Testis (tissue), 3 donors: ENCODE data around the gene ST3GAL5. TPM values are rescaled to one million over a fixed set of nuclear protein-coding genes. Genes with fewer than 3 reads are reported as not detected.

Experiments
- DNase-seq: peaks from one replicate; pipeline ENCODE4 v3.0.0-alpha.2; 2019
- H3K27ac ChIP-seq, 2 donors: fragments of 200-600 bp; sonication (generic); one replicate each; pipeline ENCODE4 v1.5.1; 2019
- H3K27me3 ChIP-seq: fragments of 200-600 bp; sonication (generic); one replicate; pipeline ENCODE4 v1.5.1; 2019
- H3K36me3 ChIP-seq: fragments of 200-600 bp; sonication (generic); one replicate; pipeline ENCODE4 v1.5.1; 2017; ENCODE audit warnings: low read depth; ENCODE audit errors: missing control alignments
- H3K4me1 ChIP-seq: fragments of 200-600 bp; sonication (generic); one replicate; pipeline ENCODE4 v1.5.1; 2019
- H3K4me3 ChIP-seq, 2 donors: fragments of 200-600 bp; sonication (generic); one replicate each; pipeline ENCODE4 v1.5.1; 2017 to 2019
- H3K9me3 ChIP-seq: fragments of 200-600 bp; sonication (generic); one replicate; pipeline ENCODE4 v1.5.1; 2017
- CTCF ChIP-seq, 3 experiments: fragments of 450-650 bp in 2 of 3; fragments of 200-600 bp in 1 of 3; sonication (generic) in 1 of 3; IDR thresholded peaks; one replicate each; pipeline ENCODE4 v1.5.1; 2016 to 2019; ENCODE audit warnings: antibody characterized with exemption in 3 of 3, mild to moderate bottlenecking in 2 of 3, moderate library complexity in 1 of 3
- POLR2A ChIP-seq: fragments of 450-650 bp; IDR thresholded peaks from one replicate; pipeline ENCODE4 v1.6.1; 2017; ENCODE audit warnings: antibody characterized with exemption, mild to moderate bottlenecking, moderate library complexity
- WGBS, 2 donors: methylation state at CpG; one replicate each; pipeline ENCODE4 v1.1.5; 2018; 5-methylcytosine and 5-hydroxymethylcytosine counted together
- intact Hi-C: fragments of 100-400 bp; cut with DNase I; formaldehyde crosslinking; loops from one replicate; pipeline ENCODE4 v1.15.1; 2023; ENCODE audit warnings: low total_unique reads
- polyA plus RNA-seq: library from polyadenylated mRNA; stranded (reverse); fragments of 350-450 nt; fragmentation: Illumina TruSeq; extraction: RNeasy Lipid Tissue Mini Kit (QIAGEN cat#74804); gene quantifications from one replicate; pipeline ENCODE4 v1.2.3, GENCODE V29; 2014; ENCODE audit warnings: low read depth, low replicate concordance; ENCODE audit not compliant: insufficient read depth
- total RNA-seq, 2 donors: library from RNA; depleted of rRNA; stranded (reverse); fragments of >200 nt; gene quantifications; one replicate each; pipeline ENCODE4 v1.2.3, GENCODE V29; 2016

Gene ST3GAL5
- total and polyA plus RNA-seq, 3 donors from 2014 or later, result 38.3 to 60.0 (median 48.2) TPM

GRCh38 chr2:85799215-85799956 lies 89.4 kb downstream of the ST3GAL5 start:
- peaks cover 26% of the 10 kb centered on the region for H3K4me1 ChIP-seq
- no peak overlapping the region for H3K4me3 ChIP-seq
- 87 to 90% methylated on average over 10 to 11 of the region's 11 CpGs for WGBS, 2 donors
- no peaks in the 10 kb centered on the region for H3K9me3 ChIP-seq
- no peaks in the 10 kb centered on the region for H3K27me3 ChIP-seq
- H3K36me3 ChIP-seq, result no peaks in the 10 kb centered on the region
- no peak overlapping the region for H3K27ac ChIP-seq
- intact Hi-C loops, result no loop called here
- TF ChIP-seq CTCF (IDR thresholded peaks at IDR 0.05), result no peak
- no peak for TF ChIP-seq POLR2A
- DNase-seq, result no peak

GRCh38 chr2:85797921-85798320 lies 90.9 kb downstream of the ST3GAL5 start:
- Histone ChIP-seq H3K27ac (no peak overlapping the region), H3K9me3 (no peaks in the 10 kb centered on the region), H3K27me3 (no peaks in the 10 kb centered on the region), H3K36me3 (no peaks in the 10 kb centered on the region), H3K4me1 (peaks cover 33% of the 10 kb centered on the region), H3K4me3 (no peak overlapping the region)
- WGBS, 2 donors, result 80 to 86% methylated on average over 6 of the region's 6 CpGs
- DNase-seq, result no peak
- TF ChIP-seq CTCF (IDR thresholded peaks at IDR 0.05) (peak in 2 of 3 experiments; percentile 31 to 32), POLR2A (no peak)
- intact Hi-C loops, result no loop called here

GRCh38 chr2:85797263-85797660 lies 91.5 kb downstream of the ST3GAL5 start:
- intact Hi-C loops, result no loop called here
- peaks cover 40% of the 10 kb centered on the region for H3K4me1 ChIP-seq

GRCh38 chr2:85796341-85797262 lies 92.2 kb downstream of the ST3GAL5 start:
- H3K4me1 ChIP-seq, result peaks cover 45% of the 10 kb centered on the region
- H3K4me3 ChIP-seq, result no peak overlapping the region
- intact Hi-C loops, result no loop called here
- H3K27me3 ChIP-seq, result no peaks in the 10 kb centered on the region
- DNase-seq, result no peak
- 62 to 83% methylated on average over 17 to 22 of the region's 22 CpGs for WGBS, 2 donors
- TF ChIP-seq POLR2A, result no peak
- TF ChIP-seq CTCF (IDR thresholded peaks at IDR 0.05), result no peak
- no peaks in the 10 kb centered on the region for H3K9me3 ChIP-seq
- peak overlapping the region in 1 of 2 donors; percentile 53 for H3K27ac ChIP-seq
- no peaks in the 10 kb centered on the region for H3K36me3 ChIP-seq

More at GRCh38 chr2:85797263-85797660, 91.5 kb downstream of the ST3GAL5 start:
- Histone ChIP-seq H3K36me3 (no peaks in the 10 kb centered on the region), H3K9me3 (no peaks in the 10 kb centered on the region), H3K27me3 (no peaks in the 10 kb centered on the region), H3K4me3 (no peak overlapping the region), H3K27ac (no peak overlapping the region)
- TF ChIP-seq POLR2A (no peak), CTCF (IDR thresholded peaks at IDR 0.05) (no peak)
- 92 to 94% methylated on average over 13 of the region's 13 CpGs for WGBS, 2 donors
- no peak for DNase-seq
